ENCODE measurements around the gene WASHC2A.
"Not testable (repeated sequence)": the region's sequence is repeated elsewhere in the genome, so short reads cannot be mapped to it uniquely, and the experiment has no call there.

The WASHC2A gene

DNA sequence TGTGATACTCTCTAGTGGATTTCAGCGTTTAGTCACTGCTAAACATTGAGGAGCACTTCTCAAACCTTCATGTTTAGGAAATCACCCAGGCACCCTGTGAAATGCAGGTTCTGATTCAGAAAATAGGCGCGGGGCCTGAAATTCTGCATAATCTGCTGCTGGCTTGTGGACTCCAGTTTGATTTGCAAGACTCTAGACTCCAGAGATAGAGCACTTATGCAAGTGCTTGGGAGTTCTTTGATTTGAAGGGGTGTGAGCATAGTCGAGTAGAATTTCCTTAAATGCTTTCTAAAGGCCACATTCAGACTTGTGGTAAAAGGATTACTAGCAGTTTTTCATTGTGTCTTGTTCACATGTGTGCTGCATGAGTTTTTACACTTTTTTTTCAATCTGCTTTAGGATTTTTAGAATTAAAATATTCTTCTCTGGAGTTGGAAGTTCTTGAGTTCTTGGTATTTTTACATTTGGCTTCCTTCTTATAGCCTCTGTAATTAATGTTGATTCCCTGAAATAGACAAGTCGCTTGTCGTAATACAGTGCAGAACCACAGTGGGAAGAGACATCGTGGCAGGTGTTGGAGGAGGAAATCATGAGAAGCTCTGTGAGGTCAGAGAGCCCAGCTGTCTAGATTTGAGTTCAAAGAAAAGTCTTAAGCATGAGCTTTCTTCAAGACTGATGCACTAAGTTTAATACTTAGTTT, 41.4 kb downstream of the WASHC2A start:
- not testable (repeated sequence) for H3K4me1 ChIP-seq (ENCODE audit: control insufficient read depth in 1 of 2, insufficient read depth in 2 of 2, low read length in 2 of 2); H2BK5ac ChIP-seq (ENCODE audit: low read depth, low read length, poor library complexity); H3K4me3 ChIP-seq (ENCODE audit: low read depth, low read length); H2BK120ac ChIP-seq (ENCODE audit: insufficient read depth, low read length, poor library complexity); H4K8ac ChIP-seq (ENCODE audit: low read depth, low read length); H3K36me3 ChIP-seq (ENCODE audit: control insufficient read depth in 1 of 2, insufficient read depth in 2 of 2, low read length in 2 of 2); H3K79me2 ChIP-seq (ENCODE audit: control insufficient read depth, insufficient read depth, low read length, poor library complexity); H3K27ac ChIP-seq (ENCODE audit: low read depth, low read length); H3K9ac ChIP-seq (ENCODE audit: low read length); H2AFZ ChIP-seq (ENCODE audit: insufficient read depth, low read length, poor library complexity); H3K9me3 ChIP-seq (ENCODE audit: insufficient read depth, low read depth, low read length); H3K79me1 ChIP-seq (ENCODE audit: low read length); H2BK12ac ChIP-seq (ENCODE audit: low read length); H2AK5ac ChIP-seq (ENCODE audit: low read length); H3K23ac ChIP-seq (ENCODE audit: low read length); H4K12ac ChIP-seq (ENCODE audit: low read depth, low read length); H3K4me2 ChIP-seq (ENCODE audit: low read length); DNase-seq; H3K18ac ChIP-seq (ENCODE audit: low read length); H3K4ac ChIP-seq (ENCODE audit: low read depth, low read length); H3K27me3 ChIP-seq (ENCODE audit: insufficient read depth, low read length); H3K14ac ChIP-seq (ENCODE audit: low read length); H4K91ac ChIP-seq (ENCODE audit: low read depth, low read length)
- no CpG with 5 or more reads among the region's 7 CpGs for WGBS (ENCODE audit: extremely low coverage, insufficient coverage, insufficient read length)

DNA sequence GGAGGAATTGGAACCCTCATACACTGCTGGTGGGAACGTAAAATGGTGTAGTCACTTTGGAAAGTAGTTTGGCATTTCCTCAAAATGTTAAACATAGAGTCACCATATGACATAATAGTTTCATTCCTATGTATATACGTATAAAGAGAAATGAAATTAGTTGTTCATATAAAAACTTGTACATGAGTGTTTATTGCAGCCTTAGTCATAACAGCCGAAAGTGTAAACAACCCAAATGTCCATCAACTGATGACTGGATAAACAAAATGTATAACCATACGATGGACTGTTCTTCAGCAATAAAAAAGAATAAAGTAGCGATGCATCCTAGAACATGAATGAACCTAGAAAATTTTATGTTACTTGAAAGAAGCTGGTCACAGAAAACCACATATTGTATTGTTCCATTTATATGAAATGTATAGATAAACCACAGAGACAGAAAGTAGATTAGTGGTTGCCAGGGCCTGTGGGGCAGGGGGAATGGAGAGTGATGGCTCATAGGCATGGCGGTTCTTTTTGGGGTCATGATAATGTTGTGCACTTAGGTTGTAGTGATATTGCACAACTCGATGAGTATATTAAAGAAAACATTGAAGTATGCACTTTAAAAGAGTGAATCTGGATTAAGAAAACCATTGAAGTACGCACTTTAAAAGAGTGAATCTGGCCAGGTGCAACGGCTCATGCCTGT, 44.8 kb downstream of the WASHC2A start:
- not testable (repeated sequence) for H3K27ac ChIP-seq (ENCODE audit: low read depth, low read length)

DNA sequence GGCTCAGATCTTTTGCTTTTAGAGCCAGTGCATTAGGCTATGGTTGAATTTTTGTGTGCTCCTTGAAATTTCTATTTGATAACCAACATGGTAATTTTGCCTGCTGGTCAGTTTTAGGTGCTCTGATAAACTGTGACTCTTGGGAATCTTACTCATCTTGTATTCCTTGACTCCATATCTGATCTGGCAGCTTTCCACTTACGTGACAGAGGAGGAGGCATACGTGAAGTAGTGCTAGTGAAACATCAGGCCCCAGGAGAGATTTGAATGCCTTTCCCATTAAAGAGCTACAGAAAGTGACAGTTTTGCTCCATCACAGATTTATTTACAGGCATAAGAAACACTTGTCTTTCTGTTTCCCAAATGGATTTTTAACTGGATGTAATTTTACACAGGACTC, 59.0 kb downstream of the WASHC2A start:
- H3K9me3 ChIP-seq (ENCODE audit: insufficient read depth, low read depth, low read length); H2AFZ ChIP-seq (ENCODE audit: insufficient read depth, low read length, poor library complexity); DNase-seq; H3K4me2 ChIP-seq (ENCODE audit: low read length); H3K27ac ChIP-seq (ENCODE audit: low read depth, low read length); H3K9ac ChIP-seq (ENCODE audit: low read length); H3K18ac ChIP-seq (ENCODE audit: low read length); H4K8ac ChIP-seq (ENCODE audit: low read depth, low read length); H3K4ac ChIP-seq (ENCODE audit: low read depth, low read length); H3K14ac ChIP-seq (ENCODE audit: low read length); H3K4me3 ChIP-seq (ENCODE audit: low read depth, low read length); H2BK5ac ChIP-seq (ENCODE audit: low read depth, low read length, poor library complexity); H3K79me2 ChIP-seq (ENCODE audit: control insufficient read depth, insufficient read depth, low read length, poor library complexity); H4K12ac ChIP-seq (ENCODE audit: low read depth, low read length); H3K4me1 ChIP-seq (ENCODE audit: control insufficient read depth in 1 of 2, insufficient read depth in 2 of 2, low read length in 2 of 2); H3K27me3 ChIP-seq (ENCODE audit: insufficient read depth, low read length); H3K79me1 ChIP-seq (ENCODE audit: low read length); H4K91ac ChIP-seq (ENCODE audit: low read depth, low read length); H2AK5ac ChIP-seq (ENCODE audit: low read length); H2BK120ac ChIP-seq (ENCODE audit: insufficient read depth, low read length, poor library complexity); H2BK12ac ChIP-seq (ENCODE audit: low read length); H3K23ac ChIP-seq (ENCODE audit: low read length): not testable (repeated sequence)
- no CpG with 5 or more reads among the region's 2 CpGs for WGBS (ENCODE audit: extremely low coverage, insufficient coverage, insufficient read length)
- peaks cover 13 to 15% of the 10 kb centered on the region in 2 experiments for H3K36me3 ChIP-seq (ENCODE audit: control insufficient read depth in 1 of 2, insufficient read depth in 2 of 2, low read length in 2 of 2)

More for the DNA sequence above, 44.8 kb downstream of the WASHC2A start:
- not testable (repeated sequence) for H3K36me3 ChIP-seq (ENCODE audit: control insufficient read depth in 1 of 2, insufficient read depth in 2 of 2, low read length in 2 of 2); H3K14ac ChIP-seq (ENCODE audit: low read length); DNase-seq; H3K79me2 ChIP-seq (ENCODE audit: control insufficient read depth, insufficient read depth, low read length, poor library complexity); H2BK120ac ChIP-seq (ENCODE audit: insufficient read depth, low read length, poor library complexity); H2BK12ac ChIP-seq (ENCODE audit: low read length); H4K8ac ChIP-seq (ENCODE audit: low read depth, low read length); H3K18ac ChIP-seq (ENCODE audit: low read length); H3K4ac ChIP-seq (ENCODE audit: low read depth, low read length); H3K23ac ChIP-seq (ENCODE audit: low read length); H2AK5ac ChIP-seq (ENCODE audit: low read length); H4K91ac ChIP-seq (ENCODE audit: low read depth, low read length); H2BK5ac ChIP-seq (ENCODE audit: low read depth, low read length, poor library complexity); H3K9ac ChIP-seq (ENCODE audit: low read length); H3K9me3 ChIP-seq (ENCODE audit: insufficient read depth, low read depth, low read length); H3K79me1 ChIP-seq (ENCODE audit: low read length); H3K4me1 ChIP-seq (ENCODE audit: control insufficient read depth in 1 of 2, insufficient read depth in 2 of 2, low read length in 2 of 2); H4K12ac ChIP-seq (ENCODE audit: low read depth, low read length); H3K27me3 ChIP-seq (ENCODE audit: insufficient read depth, low read length); H2AFZ ChIP-seq (ENCODE audit: insufficient read depth, low read length, poor library complexity); H3K4me2 ChIP-seq (ENCODE audit: low read length); H3K4me3 ChIP-seq (ENCODE audit: low read depth, low read length)
- WGBS (ENCODE audit: extremely low coverage, insufficient coverage, insufficient read length), result no CpG with 5 or more reads among the region's 9 CpGs

DNA sequence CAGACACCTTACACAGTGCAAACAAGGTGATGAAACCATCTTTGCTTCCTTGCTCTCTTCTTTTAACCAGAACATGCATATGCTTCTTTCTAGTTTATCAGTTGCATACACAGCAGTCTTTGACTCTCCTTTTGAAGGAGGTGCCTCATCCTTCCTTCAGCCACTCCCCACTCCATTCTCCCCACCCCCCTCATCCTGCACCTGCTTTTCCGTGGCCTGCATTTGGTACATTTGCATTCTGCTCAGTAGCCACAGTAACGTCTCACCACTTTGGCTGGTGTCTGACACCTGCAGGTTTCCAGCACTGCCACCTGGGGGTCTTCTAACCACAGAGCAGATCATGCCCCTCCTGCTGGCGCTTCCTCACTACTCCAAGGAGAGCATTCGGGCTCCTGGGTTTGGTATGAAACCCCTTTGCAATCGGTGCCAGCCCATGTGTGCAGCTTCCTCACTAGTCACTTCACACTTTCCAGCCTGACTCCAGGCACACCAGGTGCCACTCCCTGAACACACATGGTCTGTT, 60.1 kb downstream of the WASHC2A start:
- not testable (repeated sequence) for H4K8ac ChIP-seq (ENCODE audit: low read depth, low read length); H3K4me3 ChIP-seq (ENCODE audit: low read depth, low read length); H4K91ac ChIP-seq (ENCODE audit: low read depth, low read length); H3K79me1 ChIP-seq (ENCODE audit: low read length); H3K79me2 ChIP-seq (ENCODE audit: control insufficient read depth, insufficient read depth, low read length, poor library complexity); H2AFZ ChIP-seq (ENCODE audit: insufficient read depth, low read length, poor library complexity); H2BK120ac ChIP-seq (ENCODE audit: insufficient read depth, low read length, poor library complexity); H3K18ac ChIP-seq (ENCODE audit: low read length); H2AK5ac ChIP-seq (ENCODE audit: low read length); H3K9me3 ChIP-seq (ENCODE audit: insufficient read depth, low read depth, low read length); H3K27ac ChIP-seq (ENCODE audit: low read depth, low read length); H3K23ac ChIP-seq (ENCODE audit: low read length); H2BK12ac ChIP-seq (ENCODE audit: low read length); H3K4ac ChIP-seq (ENCODE audit: low read depth, low read length); H3K4me2 ChIP-seq (ENCODE audit: low read length); H3K14ac ChIP-seq (ENCODE audit: low read length); H3K9ac ChIP-seq (ENCODE audit: low read length); H2BK5ac ChIP-seq (ENCODE audit: low read depth, low read length, poor library complexity); H4K12ac ChIP-seq (ENCODE audit: low read depth, low read length); H3K4me1 ChIP-seq (ENCODE audit: control insufficient read depth in 1 of 2, insufficient read depth in 2 of 2, low read length in 2 of 2); H3K27me3 ChIP-seq (ENCODE audit: insufficient read depth, low read length); DNase-seq
- peaks cover 13 to 15% of the 10 kb centered on the region in 2 experiments for H3K36me3 ChIP-seq (ENCODE audit: control insufficient read depth in 1 of 2, insufficient read depth in 2 of 2, low read length in 2 of 2)
- no CpG with 5 or more reads among the region's 5 CpGs for WGBS (ENCODE audit: extremely low coverage, insufficient coverage, insufficient read length)

Measured in trophoblast cell (in vitro differentiated cells and primary cell).